NOMO-1 (cell line): ENCODE results near the gene CGB7.

Experiments
- DNase-seq, 2 experiments: peaks; one replicate each; lab custom pipeline; 2025; ENCODE audit not compliant: unreplicated experiment in 2 of 2; lab: John Stamatoyannopoulos, UW

The CGB7 gene

GRCh38 chr19:49017666-49018351 is 39.7 kb downstream of the CGB7 start:
- DNase-seq = peak; percentile 56 to 61

- no peak for DNase-seq
Observed at GRCh38 chr19:49017041-49017665, 40.4 kb downstream of the CGB7 start, which contains the start of gene LHB. TSS of gene LHB (minus strand) at chr19:49017091. CDS start at chr19:49017081, 10 bp downstream.

- no peak for DNase-seq
Observed at GRCh38 chr19:49016067-49016839, 41.3 kb downstream of the CGB7 start.

- no peak for DNase-seq
Observed at GRCh38 chr19:49014870-49015255, 42.7 kb downstream of the CGB7 start.

GRCh38 chr19:49014123-49014869 is 43.3 kb downstream of the CGB7 start:
- no peak for DNase-seq

- DNase-seq = no peak
Observed at GRCh38 chr19:49011194-49011593, 46.4 kb downstream of the CGB7 start.

GRCh38 chr19:49010453-49010852 is 47.1 kb downstream of the CGB7 start:
- DNase-seq = no peak

GRCh38 chr19:49009828-49010227 is 47.7 kb downstream of the CGB7 start:
- no peak for DNase-seq

- DNase-seq = no peak
Observed at GRCh38 chr19:49006905-49007304, 50.6 kb downstream of the CGB7 start.

GRCh38 chr19:49004964-49005614 is 52.5 kb downstream of the CGB7 start:
- DNase-seq = no peak
